ENCODE results near the gene STT3B. TPM values are rescaled to one million over a fixed set of nuclear protein-coding genes. Genes with fewer than 3 reads are reported as not detected.

Gene STT3B
- total RNA-seq, 2 experiments from 2014 or later = 93.5 to 122 TPM

- Histone ChIP-seq H2AFZ (ENCODE audit: low read length) (no peak overlapping the region), H3K27ac (ENCODE audit: low read depth, low read length, poor library complexity, severe bottlenecking) (no peak overlapping the region), H3K4me3 (ENCODE audit: low read depth, low read length, poor library complexity, severe bottlenecking) (no peak overlapping the region), H3K4me1 (ENCODE audit: insufficient read depth, low read length, poor library complexity, severe bottlenecking) (peaks cover 3% of the 10 kb centered on the region), H3K9me2 (ENCODE audit: insufficient read depth, low read length) (no peaks in the 10 kb centered on the region), H3K4me2 (ENCODE audit: low read length) (no peak overlapping the region), H4K20me1 (ENCODE audit: insufficient read depth, low read length) (no peaks in the 10 kb centered on the region), H3K36me3 (ENCODE audit: insufficient read depth, low read length) (no peaks in the 10 kb centered on the region), H3K79me2 (ENCODE audit: insufficient read depth, low read depth, low read length) (no peaks in the 10 kb centered on the region), H3K9me3 (ENCODE audit: low read length) (no peaks in the 10 kb centered on the region)
- no peak for DNase-seq (ENCODE audit: low spot score)
- BruUV-seq (replicated peaks) = no TSS peak
- TF ChIP-seq EZH2phosphoT487 (IDR thresholded peaks at IDR 0.05; ENCODE audit: borderline replicate concordance, low read depth, low read length) = no peak
- TF ChIP-seq, protein P1, sequence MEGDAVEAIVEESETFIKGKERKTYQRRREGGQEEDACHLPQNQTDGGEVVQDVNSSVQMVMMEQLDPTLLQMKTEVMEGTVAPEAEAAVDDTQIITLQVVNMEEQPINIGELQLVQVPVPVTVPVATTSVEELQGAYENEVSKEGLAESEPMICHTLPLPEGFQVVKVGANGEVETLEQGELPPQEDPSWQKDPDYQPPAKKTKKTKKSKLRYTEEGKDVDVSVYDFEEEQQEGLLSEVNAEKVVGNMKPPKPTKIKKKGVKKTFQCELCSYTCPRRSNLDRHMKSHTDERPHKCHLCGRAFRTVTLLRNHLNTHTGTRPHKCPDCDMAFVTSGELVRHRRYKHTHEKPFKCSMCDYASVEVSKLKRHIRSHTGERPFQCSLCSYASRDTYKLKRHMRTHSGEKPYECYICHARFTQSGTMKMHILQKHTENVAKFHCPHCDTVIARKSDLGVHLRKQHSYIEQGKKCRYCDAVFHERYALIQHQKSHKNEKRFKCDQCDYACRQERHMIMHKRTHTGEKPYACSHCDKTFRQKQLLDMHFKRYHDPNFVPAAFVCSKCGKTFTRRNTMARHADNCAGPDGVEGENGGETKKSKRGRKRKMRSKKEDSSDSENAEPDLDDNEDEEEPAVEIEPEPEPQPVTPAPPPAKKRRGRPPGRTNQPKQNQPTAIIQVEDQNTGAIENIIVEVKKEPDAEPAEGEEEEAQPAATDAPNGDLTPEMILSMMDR (conservative IDR thresholded peaks at IDR 0.05; ENCODE audit: low read length) = no peak
- intact Hi-C loops (cut with micrococcal nuclease; ENCODE audit: unreplicated experiment) = no loop called here
- POLR2A ChIA-PET = no interaction called here
- CTCF ChIA-PET (ENCODE audit: unreplicated experiment) = no interaction called here
Observed at GRCh38 chr3:31516757-31517156, 16.0 kb upstream of the STT3B start.

GRCh38 chr3:31521468-31521867 lies 11.3 kb upstream of the STT3B start:
- TF ChIP-seq, protein P1 (conservative IDR thresholded peaks at IDR 0.05; ENCODE audit: low read length) = no peak
- TF ChIP-seq EZH2phosphoT487 (IDR thresholded peaks at IDR 0.05; ENCODE audit: borderline replicate concordance, low read depth, low read length) = no peak
- H3K4me3 ChIP-seq (ENCODE audit: low read depth, low read length, poor library complexity, severe bottlenecking) = no peak overlapping the region
- CTCF ChIA-PET (ENCODE audit: unreplicated experiment) = no interaction called here
- POLR2A ChIA-PET = interaction anchor here (0.6 to 1.9 kb wide), 2 partner anchors 11 to 44 kb away, joined by 3 to 27 read pairs; partner anchors contain the start of gene STT3B
- H3K36me3 ChIP-seq (ENCODE audit: insufficient read depth, low read length) = no peaks in the 10 kb centered on the region
- BruUV-seq (replicated peaks) = no TSS peak
- peaks cover 23% of the 10 kb centered on the region for H3K4me1 ChIP-seq (ENCODE audit: insufficient read depth, low read length, poor library complexity, severe bottlenecking)
- H4K20me1 ChIP-seq (ENCODE audit: insufficient read depth, low read length) = no peaks in the 10 kb centered on the region
- no peaks in the 10 kb centered on the region for H3K9me3 ChIP-seq (ENCODE audit: low read length)
- H3K4me2 ChIP-seq (ENCODE audit: low read length) = peak overlapping the region; percentile 50; the same call in 1 of the 2 replicates
- intact Hi-C loops (cut with micrococcal nuclease; ENCODE audit: unreplicated experiment) = no loop called here
- H3K9me2 ChIP-seq (ENCODE audit: insufficient read depth, low read length) = no peaks in the 10 kb centered on the region
- peak overlapping the region; percentile 78 for H2AFZ ChIP-seq (ENCODE audit: low read length)
- DNase-seq (ENCODE audit: low spot score) = no peak
- H3K79me2 ChIP-seq (ENCODE audit: insufficient read depth, low read depth, low read length) = no peaks in the 10 kb centered on the region
- H3K27ac ChIP-seq (ENCODE audit: low read depth, low read length, poor library complexity, severe bottlenecking) = no peak overlapping the region

GRCh38 chr3:31522152-31522551 lies 10.6 kb upstream of the STT3B start:
- DNase-seq (ENCODE audit: low spot score) = peak; percentile 77

More at GRCh38 chr3:31522152-31522551, 10.6 kb upstream of the STT3B start:
- H3K36me3 ChIP-seq (ENCODE audit: insufficient read depth, low read length) = no peaks in the 10 kb centered on the region
- ChIA-PET POLR2A (interaction anchor here (0.6 to 1.9 kb wide), 6 partner anchors 10 to 454 kb away, joined by 3 to 27 read pairs (median 3); partner anchors contain the start of gene STT3B), CTCF (ENCODE audit: unreplicated experiment) (interaction anchor here (0.7 kb wide), 1 partner anchor 10 kb away, joined by 3 read pairs; no protein-coding TSS in a partner anchor)
- peak overlapping the region; percentile 50 for H3K4me2 ChIP-seq (ENCODE audit: low read length)
- intact Hi-C loops (cut with micrococcal nuclease; ENCODE audit: unreplicated experiment) = no loop called here
- BruUV-seq (replicated peaks) = no TSS peak
- no peaks in the 10 kb centered on the region for H3K9me3 ChIP-seq (ENCODE audit: low read length)
- peak overlapping the region; percentile 78 for H2AFZ ChIP-seq (ENCODE audit: low read length)
- H3K4me1 ChIP-seq (ENCODE audit: insufficient read depth, low read length, poor library complexity, severe bottlenecking) = peaks cover 23% of the 10 kb centered on the region
- no peaks in the 10 kb centered on the region for H3K79me2 ChIP-seq (ENCODE audit: insufficient read depth, low read depth, low read length)
- H3K27ac ChIP-seq (ENCODE audit: low read depth, low read length, poor library complexity, severe bottlenecking) = no peak overlapping the region
- H3K9me2 ChIP-seq (ENCODE audit: insufficient read depth, low read length) = no peaks in the 10 kb centered on the region
- H4K20me1 ChIP-seq (ENCODE audit: insufficient read depth, low read length) = no peaks in the 10 kb centered on the region
- no peak overlapping the region for H3K4me3 ChIP-seq (ENCODE audit: low read depth, low read length, poor library complexity, severe bottlenecking)
- no peak for TF ChIP-seq EZH2phosphoT487 (IDR thresholded peaks at IDR 0.05; ENCODE audit: borderline replicate concordance, low read depth, low read length)
- TF ChIP-seq, protein P1 (conservative IDR thresholded peaks at IDR 0.05; ENCODE audit: low read length) = no peak
